Bronchial epithelial cell (primary cell): ENCODE measurements around the gene RING1. TPM values are rescaled to one million over a fixed set of nuclear protein-coding genes. Genes with fewer than 3 reads are reported as not detected.
A peak's percentile ranks its signal among the peaks of the same experiment; 100 is the strongest.

ENCODE experiments used
- DNase-seq: peaks from one replicate; pipeline ENCODE4 v3.0.0-alpha.2; 2010; ENCODE audit warnings: low read depth
- FAIRE-seq: peaks from 2 replicates; lab custom pipeline; 2011; peaks lifted over from hg19 to GRCh38; lab: Jason Lieb, UNC
- H3K27me3 ChIP-seq: 2 replicates; pipeline ENCODE4 v1.5.1; 2011; ENCODE audit warnings: low read length; ENCODE audit not compliant: control insufficient read depth, insufficient read depth
- H3K36me3 ChIP-seq: 2 replicates; pipeline ENCODE4 v1.5.1; 2011; ENCODE audit warnings: low read length; ENCODE audit not compliant: control insufficient read depth, insufficient read depth
- H3K4me3 ChIP-seq: 2 replicates; pipeline ENCODE4 v1.5.1; 2011; ENCODE audit warnings: mild to moderate bottlenecking, low read depth, low read length, control low read depth
- CTCF ChIP-seq: IDR thresholded peaks from 2 replicates; pipeline ENCODE4 v1.5.1; 2011; ENCODE audit warnings: mild to moderate bottlenecking, moderate library complexity, low read length, control low read depth, inconsistent platforms; ENCODE audit not compliant: insufficient read depth, severe bottlenecking
- total RNA-seq: library from RNA; depleted of rRNA; stranded (reverse); fragments of >200 nt; gene quantifications from 2 replicates; pipeline ENCODE4 v1.2.1, GENCODE V29; 2014

RING1 gene
- total RNA-seq, 1 donor from 2014 or later, result 43.4 TPM

GRCh38 chr6:33193619-33194018 lies 14.7 kb upstream of the RING1 start:
- peaks cover 17% of the 10 kb centered on the region for H3K27me3 ChIP-seq
- no peak overlapping the region for H3K4me3 ChIP-seq
- DNase-seq (no peak), FAIRE-seq (no peak)
- no peak for TF ChIP-seq CTCF
- H3K36me3 ChIP-seq, result peaks cover 16% of the 10 kb centered on the region

- no peak for TF ChIP-seq CTCF
- H3K27me3 ChIP-seq, result peaks cover 15% of the 10 kb centered on the region
- H3K4me3 ChIP-seq, result no peak overlapping the region
- peaks cover 16% of the 10 kb centered on the region for H3K36me3 ChIP-seq
- FAIRE-seq (no peak), DNase-seq (no peak)
These were observed 13.8 kb upstream of the RING1 start for GRCh38 chr6:33194431-33194979.

GRCh38 chr6:33195304-33196165 lies 12.8 kb upstream of the RING1 start:
- H3K4me3 ChIP-seq, result no peak overlapping the region
- no peak for TF ChIP-seq CTCF
- DNase-seq (no peak), FAIRE-seq (no peak)
- peaks cover 16% of the 10 kb centered on the region for H3K36me3 ChIP-seq
- H3K27me3 ChIP-seq, result peaks cover 14% of the 10 kb centered on the region

- FAIRE-seq (no peak), DNase-seq (peak; percentile 71)
- H3K4me3 ChIP-seq, result no peak overlapping the region
- peak; percentile 85 for TF ChIP-seq CTCF
- peaks cover 22% of the 10 kb centered on the region for H3K36me3 ChIP-seq
- peaks cover 1% of the 10 kb centered on the region for H3K27me3 ChIP-seq
These were observed 10.8 kb upstream of the RING1 start for GRCh38 chr6:33197431-33198048.

GRCh38 chr6:33198159-33198852 lies 10.0 kb upstream of the RING1 start:
- peaks cover 24% of the 10 kb centered on the region for H3K36me3 ChIP-seq
- no peaks in the 10 kb centered on the region for H3K27me3 ChIP-seq
- FAIRE-seq, result no peak
- no peak for TF ChIP-seq CTCF
- H3K4me3 ChIP-seq, result no peak overlapping the region
- no peak for DNase-seq
